A549 (cell line): ENCODE measurements around the gene ZNF496.

Experiments used
- CHD2 ChIP-seq: fragments of 150-350 bp; IDR thresholded peaks from 2 replicates; pipeline ENCODE4 v1.6.1; 2014; ENCODE audit warnings: low read length; ENCODE audit not compliant: partially characterized antibody
- CTCF ChIP-seq: fragments of >200 bp; sonication (Bioruptor Twin); formaldehyde crosslinking; IDR thresholded peaks from 3 replicates; pipeline ENCODE4 v1.5.1; 2016
- ELK1 ChIP-seq: fragments of 150-350 bp; IDR thresholded peaks from 2 replicates; pipeline ENCODE4 v1.6.1; 2014; ENCODE audit warnings: low read depth, mild to moderate bottlenecking, low read length
- FOSB ChIP-seq: fragments of 250-450 bp; sonication (Bioruptor Pico); IDR thresholded peaks from 2 replicates; pipeline ENCODE4 v1.5.0; 2020; ENCODE audit warnings: mild to moderate bottlenecking, moderate library complexity
- KDM1A ChIP-seq: fragments of 200-600 bp; sonication (generic); IDR thresholded peaks from 2 replicates; pipeline ENCODE4 v1.6.1; 2016; ENCODE audit warnings: low read depth, mild to moderate bottlenecking
- MAX ChIP-seq: IDR thresholded peaks from 2 replicates; pipeline ENCODE4 v1.6.1; 2012
- MAZ ChIP-seq: fragments of 150-350 bp; IDR thresholded peaks from 2 replicates; pipeline ENCODE4 v1.6.1; 2014; ENCODE audit warnings: antibody characterized with exemption, low read depth, low read length, borderline replicate concordance
- MYC ChIP-seq: IDR thresholded peaks from 2 replicates; pipeline ENCODE4 v1.6.1; 2012; ENCODE audit warnings: mild to moderate bottlenecking, inconsistent platforms, low read length, improper control_type of control experiment, borderline replicate concordance
- POLR2A ChIP-seq: IDR thresholded peaks from 2 replicates; pipeline ENCODE4 v1.6.1; 2012; ENCODE audit warnings: mild to moderate bottlenecking, low read length
- RAD21 ChIP-seq, 2 experiments: fragments of >200 bp in 1 of 2; sonication (Bioruptor Twin) in 1 of 2; formaldehyde crosslinking in 1 of 2; IDR thresholded peaks in 1 of 2; conservative IDR thresholded peaks in 1 of 2; 2 replicates in 1 of 2; 3 replicates in 1 of 2; pipeline ENCODE4 v1.6.1; 2012 to 2018; ENCODE audit warnings: inconsistent platforms in 1 of 2
- REST ChIP-seq: fragments of 200-600 bp; sonication (generic); IDR thresholded peaks from 2 replicates; pipeline ENCODE4 v1.6.1; 2016; ENCODE audit warnings: antibody characterized with exemption, mild to moderate bottlenecking, moderate library complexity
- RFX5 ChIP-seq: fragments of 450-650 bp; IDR thresholded peaks from 2 replicates; pipeline ENCODE4 v1.7.1; 2014; ENCODE audit warnings: antibody characterized with exemption, mild to moderate bottlenecking, moderate library complexity
- SREBF2 ChIP-seq: fragments of 450-650 bp; IDR thresholded peaks from 2 replicates; pipeline ENCODE4 v1.6.1; 2014; ENCODE audit warnings: mild to moderate bottlenecking, moderate library complexity
- TP53 ChIP-seq: fragments of 250-450 bp; sonication (Bioruptor Pico); IDR thresholded peaks from 2 replicates; pipeline ENCODE4 v1.5.0; 2021; ENCODE audit warnings: mild to moderate bottlenecking, moderate library complexity

- TF ChIP-seq REST = no peak
- no peak for TF ChIP-seq MAX
- TF ChIP-seq CTCF = no peak
- TF ChIP-seq ELK1 = no peak
- TF ChIP-seq MAZ = no peak
- no peak for TF ChIP-seq KDM1A
- no peak for TF ChIP-seq MYC
- no peak for TF ChIP-seq CHD2
- no peak for TF ChIP-seq POLR2A
- TF ChIP-seq RAD21 (conservative IDR thresholded peaks at IDR 0.05 in 1 of 2, IDR thresholded peaks at IDR 0.05 in 1 of 2) = no peak
- TF ChIP-seq FOSB (CRISPR knock-in tag) = no peak
- TF ChIP-seq RFX5 = no peak
- no peak for TF ChIP-seq TP53
- TF ChIP-seq SREBF2 = no peak
Observed at GRCh38 chr1:247266053-247266452, 65.6 kb downstream of the ZNF496 start.
